Stimulated activated CD4-positive, alpha-beta T cell treated with anti-CD3 and anti-CD28 coated beads, Interleukin-12 subunit alpha, Interleukin-12 subunit beta, amount 100 ng/mL, for 24 hours (primary cell): ENCODE measurements around the gene ELAPOR1.
"Not testable (repeated sequence)": the region's sequence is repeated elsewhere in the genome, so short reads cannot be mapped to it uniquely, and the experiment has no call there.

Experiments
- DNase-seq, 2 experiments: peaks; one replicate each; pipeline ENCODE4 v3.0.0-alpha.2; 2020; ENCODE audit warnings: low read depth in 2 of 2

ELAPOR1 gene

DNA sequence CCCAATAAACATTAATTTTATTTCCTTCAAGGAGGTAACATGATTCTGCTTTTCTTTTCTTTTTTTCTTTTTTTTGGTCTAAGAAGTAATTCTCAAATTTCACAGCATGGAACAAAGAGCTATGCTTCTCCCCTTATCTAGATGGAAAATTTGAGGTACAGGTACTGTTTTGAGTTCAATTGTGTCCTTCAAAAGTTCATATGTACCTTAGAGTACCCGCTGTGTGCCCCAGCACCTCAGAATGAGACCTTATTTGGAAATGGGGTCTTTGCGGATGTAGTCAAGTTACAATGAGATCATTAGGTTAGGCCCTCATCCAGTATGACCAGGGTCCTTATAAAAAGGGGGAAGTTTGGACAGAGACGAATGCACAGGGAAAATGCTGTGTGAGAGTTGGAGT, 22.0 kb downstream of the ELAPOR1 start:
- DNase-seq: no peak

DNA sequence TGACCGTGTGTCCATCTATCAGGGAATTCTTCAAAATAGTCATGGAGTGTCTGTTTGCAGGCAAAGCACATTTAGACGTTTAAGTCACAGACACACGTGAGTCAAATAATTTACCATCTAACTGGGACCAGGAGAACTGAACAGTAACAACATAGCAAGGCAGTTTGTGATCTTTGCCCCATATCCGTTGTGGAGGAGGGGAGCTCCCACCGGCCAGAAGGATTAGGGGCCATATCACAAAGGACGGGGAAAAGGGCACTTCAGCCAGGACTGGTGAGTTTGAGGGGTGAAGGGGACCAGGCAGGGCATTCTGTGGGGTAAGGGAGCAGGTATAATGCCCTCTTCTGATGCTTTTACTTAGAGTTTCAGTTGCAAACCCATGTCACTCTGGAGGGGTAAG, 22.9 kb downstream of the ELAPOR1 start:
- DNase-seq: no peak

DNA sequence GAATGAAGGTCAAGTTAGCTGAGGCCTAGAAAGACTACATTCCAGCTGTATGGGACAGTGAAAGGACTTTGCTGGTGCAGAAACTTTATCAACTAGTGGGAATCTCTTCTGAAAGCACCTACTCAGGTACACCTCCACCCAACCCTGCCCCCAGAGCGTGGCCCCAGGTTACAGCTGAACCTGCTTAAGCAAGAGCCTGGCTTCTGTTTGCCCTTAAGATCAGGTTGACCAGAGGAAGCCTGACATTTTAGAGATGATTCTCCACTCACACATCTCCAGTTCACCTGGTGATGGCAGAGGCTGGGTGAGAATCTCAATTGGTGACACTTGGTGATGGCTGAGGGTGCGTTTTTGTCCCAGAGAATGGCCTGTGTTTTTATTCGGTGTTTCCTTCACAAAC, 24.0 kb downstream of the ELAPOR1 start:
- DNase-seq: no peak

DNA sequence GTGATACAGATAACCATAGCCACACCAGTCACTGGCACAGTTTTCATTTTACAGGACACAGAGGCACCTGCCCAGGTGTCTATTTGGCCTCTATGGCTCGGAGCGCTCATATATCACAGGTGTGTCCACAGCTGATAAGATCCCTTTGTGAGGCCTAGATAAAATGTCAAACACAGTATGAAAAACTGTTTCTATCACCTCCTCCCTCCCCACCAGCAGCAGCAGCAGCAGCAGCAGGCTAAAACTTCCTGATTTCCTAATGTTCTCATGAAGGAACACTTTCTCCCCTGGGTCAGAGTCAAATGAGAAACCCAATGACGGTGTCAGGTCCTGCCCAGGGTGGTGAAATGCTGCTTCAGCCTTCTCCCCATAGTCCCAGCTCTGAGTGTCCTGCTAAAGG, 24.4 kb downstream of the ELAPOR1 start:
- no peak for DNase-seq

DNA sequence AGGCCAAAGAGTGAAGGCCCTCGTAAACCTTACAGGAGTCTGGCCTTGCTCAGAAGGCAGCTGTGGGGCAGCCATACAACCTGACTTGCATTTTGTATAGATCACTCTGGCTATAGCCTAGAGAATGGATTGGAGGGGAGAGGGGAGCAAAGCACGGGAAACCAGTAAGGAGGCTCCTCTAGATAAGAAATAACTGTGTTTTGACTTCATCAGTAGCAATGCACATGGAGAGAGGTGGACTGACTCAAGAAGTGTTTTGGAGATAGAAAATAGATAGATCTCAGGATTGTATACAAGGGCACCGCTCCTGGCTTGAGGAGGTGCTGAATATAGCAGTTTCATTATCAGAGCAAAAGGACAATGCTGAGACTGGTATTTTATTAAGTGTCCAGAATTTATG, 26.5 kb downstream of the ELAPOR1 start:
- no peak for DNase-seq

DNA sequence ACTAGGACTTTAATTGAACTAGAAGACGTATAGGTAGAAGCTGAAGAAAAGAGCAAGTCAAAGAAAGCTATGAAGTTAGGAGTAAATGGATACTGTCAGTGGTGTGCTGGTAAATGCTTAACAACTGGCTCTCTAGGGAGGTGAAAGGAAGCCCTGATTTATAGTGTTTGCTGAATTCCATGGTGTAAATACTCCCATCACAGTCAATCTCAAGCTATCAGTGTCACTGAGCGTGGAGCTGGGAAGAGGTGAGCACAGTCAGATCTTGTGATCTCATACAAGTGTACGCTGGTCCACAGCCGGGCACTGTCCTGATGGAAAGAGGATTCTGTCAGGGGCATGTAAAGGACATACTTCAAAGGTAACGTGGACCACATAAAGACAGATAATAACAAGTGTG, 28.3 kb downstream of the ELAPOR1 start:
- no peak for DNase-seq

DNA sequence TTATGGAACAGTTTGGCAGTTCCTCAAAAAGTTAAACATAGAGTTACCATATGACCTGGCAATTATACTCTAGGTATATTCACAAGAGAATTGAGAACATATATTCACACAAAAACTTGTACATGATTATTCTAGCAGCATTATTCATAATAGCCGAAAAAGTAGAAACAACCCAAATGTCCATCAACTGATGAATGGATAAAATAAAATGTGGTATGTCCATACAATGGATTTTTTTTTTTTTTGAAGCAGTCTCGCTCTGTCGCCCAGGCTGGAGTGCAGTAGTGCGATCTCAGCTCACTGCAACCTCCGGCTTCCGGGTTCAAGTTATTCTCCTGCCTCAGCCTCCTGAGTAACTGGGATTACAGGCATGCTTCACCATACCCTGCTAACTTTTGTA, 28.8 kb downstream of the ELAPOR1 start:
- not testable (repeated sequence) for DNase-seq

DNA sequence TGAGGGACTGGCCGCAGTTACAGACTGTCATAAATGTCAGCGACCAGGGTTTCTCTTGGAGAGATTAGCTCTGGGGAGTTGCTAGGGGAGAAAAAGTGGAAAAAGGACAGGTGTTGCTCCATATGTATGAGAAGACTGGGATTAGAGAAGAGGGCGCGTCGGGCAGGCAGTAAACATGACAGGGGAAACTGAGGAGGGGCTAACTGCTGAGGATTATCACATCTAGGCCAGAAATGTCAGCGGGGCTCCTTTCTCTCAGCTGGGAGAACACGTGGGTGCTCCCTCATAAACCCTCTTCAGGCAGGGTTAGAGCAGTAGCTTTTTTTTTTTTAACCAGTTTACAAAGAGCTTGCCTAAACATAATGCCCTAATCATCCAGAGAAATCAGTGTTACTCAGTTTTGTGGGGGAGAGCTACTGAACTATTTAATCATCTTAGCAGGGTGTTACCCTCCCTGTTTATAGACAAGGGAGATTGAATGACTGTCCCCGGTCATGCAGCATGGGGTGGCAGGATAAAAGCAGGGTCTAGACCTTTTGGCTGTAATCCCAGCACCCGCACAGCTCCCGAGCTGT, 35.2 kb downstream of the ELAPOR1 start:
- DNase-seq: no peak

DNA sequence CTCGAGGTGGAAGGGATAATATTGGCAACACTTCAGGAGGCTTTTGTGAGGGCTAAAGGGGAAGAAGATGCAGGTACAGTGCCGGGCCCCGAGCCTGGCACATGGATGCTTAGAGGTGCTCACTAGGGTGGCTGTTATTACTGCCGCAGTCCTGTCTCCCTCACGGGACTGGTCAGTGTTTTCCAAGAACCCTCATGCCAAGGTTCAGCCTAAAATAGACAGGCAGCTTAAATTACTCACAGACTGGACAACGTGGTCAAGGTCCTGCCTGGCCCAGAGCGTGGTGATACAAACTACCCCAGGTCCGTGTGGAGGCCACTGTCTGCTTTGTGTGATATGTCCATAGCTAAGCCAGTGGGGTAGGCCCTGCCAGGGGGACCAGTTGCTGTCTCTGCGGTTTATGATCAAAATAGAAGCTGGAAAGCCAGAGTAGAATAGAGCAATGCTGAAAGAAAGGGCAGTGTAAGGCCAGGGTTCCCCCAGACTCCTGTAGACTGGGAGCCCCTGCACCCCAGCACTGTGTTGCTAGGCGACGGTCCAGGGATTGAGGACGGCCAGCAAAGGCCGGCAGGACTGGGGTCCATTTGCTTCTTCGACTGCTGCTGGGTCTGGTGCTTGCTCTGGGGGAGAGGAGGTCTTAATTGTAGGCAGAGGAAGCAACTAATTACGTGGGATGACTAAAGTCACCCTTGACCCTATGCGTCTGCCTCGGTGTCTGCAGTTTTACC, 36.1 kb downstream of the ELAPOR1 start:
- no peak for DNase-seq

DNA sequence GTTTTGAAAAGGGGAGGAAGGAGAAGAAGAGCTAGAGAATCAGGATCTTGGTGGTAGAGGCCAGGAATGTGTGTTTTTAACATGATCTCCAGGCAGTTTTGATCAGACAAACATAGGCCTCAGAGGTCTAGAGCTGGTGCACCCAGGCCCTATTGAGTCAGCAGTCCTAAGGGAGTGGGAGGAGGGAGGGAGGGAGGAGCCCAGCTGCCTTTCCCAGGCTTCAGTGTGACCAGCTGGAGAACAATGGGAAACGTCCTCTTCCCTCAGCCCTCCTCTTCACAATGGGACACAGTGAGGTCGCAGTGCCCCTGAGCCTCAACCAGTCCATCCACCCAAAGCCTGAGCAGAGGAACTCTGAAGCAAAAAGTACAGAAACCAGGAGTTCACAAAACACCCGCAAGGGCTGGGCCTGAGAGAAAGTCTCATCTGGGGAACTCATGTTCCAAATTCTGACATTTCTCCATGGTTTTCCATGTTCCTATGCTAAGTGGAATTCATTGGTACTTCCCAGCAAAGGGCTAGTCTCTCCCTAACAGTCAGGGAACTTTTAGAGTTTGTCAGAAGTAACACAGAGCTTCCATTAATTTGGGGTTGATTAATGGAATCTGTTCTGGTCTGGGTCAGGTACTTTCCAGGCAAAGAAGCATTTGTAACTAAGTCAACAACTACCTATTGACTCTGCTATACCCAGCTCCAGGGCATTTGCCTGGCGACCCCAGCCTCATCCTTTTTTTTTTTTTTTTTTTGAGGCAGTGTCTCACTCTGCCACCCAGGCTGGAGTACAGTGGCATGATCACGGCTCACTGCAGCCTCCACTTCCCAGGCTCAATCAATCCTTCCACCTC, 37.5 kb downstream of the ELAPOR1 start:
- no peak for DNase-seq

DNA sequence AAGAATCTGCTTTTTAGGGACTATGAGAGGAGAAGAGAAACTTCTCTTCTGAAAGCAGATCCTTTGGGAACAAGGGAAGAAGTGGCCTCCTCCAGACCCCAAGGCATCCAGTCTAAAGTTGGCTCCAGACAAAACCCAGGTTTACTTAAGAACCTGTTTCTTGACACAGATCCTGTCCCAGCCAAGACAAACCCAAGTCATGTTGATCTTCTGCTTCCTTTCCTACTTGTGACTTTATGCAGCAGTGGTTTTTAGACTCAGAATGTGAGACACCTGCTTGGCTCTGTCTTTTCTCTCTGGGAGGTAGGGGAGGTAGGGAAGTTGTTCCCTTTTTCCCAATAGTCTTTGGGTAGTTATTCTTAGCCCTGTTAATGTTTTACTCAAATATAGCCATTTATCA, 38.3 kb downstream of the ELAPOR1 start:
- DNase-seq: no peak

DNA sequence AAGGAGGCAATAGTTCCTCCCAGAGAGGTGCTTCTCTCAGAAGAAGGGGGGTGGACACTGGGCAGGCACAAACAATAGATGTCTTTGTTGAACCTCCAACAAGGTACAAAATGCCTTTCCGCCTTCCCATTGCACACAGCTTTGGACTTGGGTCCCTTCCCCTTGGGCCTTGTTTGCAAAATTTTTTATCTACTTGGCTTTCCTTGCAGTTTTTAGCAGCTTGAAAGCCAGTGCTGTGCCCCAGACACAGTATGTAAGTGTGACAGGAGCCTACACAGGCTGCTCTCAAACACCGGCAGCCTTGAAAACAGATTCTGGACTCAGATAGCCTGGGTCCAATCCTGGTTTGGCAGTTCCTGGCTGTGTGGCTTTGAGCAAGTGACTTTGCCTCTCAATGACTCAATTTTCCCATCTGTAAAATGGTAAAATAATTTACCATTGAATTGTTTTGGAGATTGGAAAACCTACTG, 43.0 kb downstream of the ELAPOR1 start:
- no peak for DNase-seq

DNA sequence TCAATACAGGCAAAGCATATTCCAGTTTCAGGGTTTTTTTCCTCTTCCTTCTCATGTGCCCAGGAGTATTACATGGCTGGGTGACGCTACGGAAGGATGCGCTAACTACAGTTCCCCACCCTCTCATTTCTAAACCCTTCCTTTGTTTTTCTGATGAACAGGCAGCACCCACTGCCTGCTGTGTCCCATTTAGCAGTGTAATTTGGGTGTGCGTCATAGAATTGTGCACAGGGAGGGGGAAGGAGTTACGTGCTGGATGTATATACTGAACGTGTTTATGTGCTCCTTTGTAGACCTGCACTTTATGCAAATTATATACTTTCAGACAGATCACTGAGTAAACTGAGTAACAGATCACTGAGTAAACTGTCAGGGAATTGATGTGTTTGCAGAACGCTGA, 44.5 kb downstream of the ELAPOR1 start:
- DNase-seq: no peak

DNA sequence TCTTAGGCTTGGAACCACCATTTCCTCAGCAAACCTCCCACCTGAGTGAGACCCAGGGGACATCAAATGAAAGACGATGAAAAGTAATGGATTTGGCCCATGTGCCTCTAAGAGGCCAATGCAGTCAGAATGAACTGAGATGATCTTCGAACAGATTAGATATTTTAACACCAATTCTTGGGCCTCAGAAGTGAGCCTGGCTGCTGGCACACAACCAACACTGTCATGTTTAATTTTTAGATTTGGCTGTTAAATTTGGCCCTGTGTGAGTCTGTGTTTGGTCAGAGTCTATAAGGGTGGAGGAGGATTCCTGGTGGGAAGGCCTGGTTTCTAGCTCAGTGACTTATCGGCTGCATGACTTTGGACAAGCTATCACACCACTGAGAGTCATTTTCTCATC, 45.4 kb downstream of the ELAPOR1 start:
- DNase-seq: no peak

DNA sequence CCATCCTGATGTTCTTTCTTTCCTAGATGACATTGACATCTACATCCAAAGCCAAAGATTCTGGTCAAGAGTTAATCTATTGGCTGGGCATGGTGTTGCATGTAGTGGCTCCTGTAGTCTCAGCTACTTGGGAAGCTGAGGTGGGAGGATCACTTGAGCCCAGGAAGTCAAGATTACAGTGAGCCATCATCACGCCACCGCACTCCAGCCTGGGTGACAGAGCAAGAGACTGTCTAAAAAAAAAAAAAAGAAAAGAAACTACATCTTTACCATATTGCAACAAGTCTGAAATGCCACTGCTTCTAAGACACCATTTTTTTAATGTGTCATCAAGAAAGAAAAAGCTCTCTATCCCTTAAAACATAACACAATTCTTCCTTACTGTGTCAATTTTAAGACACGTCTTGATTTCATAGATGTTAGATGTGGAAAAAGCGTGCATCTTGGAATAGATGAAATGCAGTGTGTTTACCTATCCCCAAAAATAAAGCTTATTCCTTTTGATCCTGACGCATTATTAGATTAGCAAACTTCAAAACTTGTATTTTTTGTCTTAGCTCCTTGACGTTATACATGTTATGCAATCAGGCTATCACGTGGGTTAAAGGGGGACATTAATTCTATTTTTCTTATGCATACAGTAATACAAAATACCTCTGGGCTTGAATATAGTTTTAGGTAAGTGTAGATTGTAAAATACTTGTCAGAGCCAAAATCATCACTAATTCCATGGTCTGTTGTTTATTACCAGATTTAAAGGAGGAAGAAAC, 46.3 kb downstream of the ELAPOR1 start:
- no peak for DNase-seq

DNA sequence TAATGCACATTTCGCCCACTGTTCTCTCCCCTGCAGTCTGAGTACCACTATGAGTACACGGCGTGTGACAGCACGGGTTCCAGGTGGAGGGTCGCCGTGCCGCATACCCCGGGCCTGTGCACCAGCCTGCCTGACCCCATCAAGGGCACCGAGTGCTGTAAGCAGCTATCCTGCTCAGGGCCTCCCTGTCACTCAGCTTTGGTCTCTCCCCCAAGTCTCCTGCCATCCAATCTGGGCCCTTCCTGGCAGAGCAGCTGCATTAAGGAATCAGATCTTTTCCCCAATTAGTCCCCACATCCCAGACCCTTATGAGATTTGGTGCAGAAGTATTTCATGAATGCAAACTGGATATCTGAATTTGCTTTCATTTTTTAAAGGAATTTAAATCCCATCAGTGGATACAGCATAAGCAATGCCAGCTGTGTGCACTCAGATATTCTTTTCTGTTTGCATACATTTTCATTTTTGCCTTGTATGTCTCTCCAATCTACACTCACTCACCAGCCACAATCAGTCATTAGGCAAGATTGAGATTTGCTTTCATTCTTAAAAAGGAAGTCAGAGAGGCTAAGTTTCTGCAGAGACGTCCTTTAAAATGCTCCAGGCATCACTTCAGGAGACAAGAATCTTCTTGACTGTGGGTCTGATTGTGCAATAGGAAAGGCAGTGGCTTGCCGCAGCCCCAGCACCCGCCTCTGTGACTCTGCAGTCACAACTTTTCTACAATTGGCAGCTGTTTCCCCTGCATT, 48.1 kb downstream of the ELAPOR1 start:
- DNase-seq: peak in 1 of 2 experiments; percentile 4

DNA sequence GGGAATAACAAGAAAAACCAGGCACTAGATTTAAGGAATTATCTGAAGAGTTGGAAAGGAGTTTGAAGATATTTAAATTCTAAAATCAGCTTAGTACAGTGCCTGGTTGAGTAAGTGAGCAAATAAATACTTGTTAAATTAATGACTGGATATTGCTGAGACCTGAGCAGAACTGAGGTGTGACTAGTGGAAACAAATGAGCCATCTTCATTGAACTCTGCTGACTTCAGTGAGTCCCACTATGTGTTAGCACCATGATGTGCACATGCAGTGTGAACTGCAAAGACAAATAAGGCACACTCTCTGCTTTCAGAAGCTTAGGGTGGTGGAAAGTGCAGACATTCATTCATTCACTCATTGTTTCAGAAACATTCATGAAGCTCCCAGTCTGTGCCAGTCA, 48.7 kb downstream of the ELAPOR1 start:
- no peak for DNase-seq

DNA sequence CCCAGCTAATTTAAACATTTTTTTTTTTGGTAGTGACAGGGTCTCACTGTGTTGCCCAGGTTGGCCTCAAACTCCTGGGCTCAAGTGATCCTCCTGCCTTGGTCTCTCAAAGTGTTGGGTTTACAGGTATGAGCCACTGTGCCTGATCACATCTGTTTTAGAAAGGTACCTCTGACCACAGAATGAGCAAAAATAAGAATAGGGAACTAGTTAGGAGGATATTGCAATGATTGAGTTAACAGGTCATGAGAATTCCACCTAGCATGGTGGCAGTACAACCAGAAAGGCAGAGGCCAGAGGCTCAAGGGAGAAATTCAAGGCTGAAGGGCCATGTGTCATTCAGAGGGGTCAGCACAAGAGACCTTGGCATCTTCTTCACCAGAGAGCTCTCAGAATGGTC, 49.6 kb downstream of the ELAPOR1 start:
- no peak for DNase-seq
